Central memory CD4-positive, alpha-beta T cell (primary cell): ENCODE measurements around the gene CHRFAM7A.
"Not testable (repeated sequence)": the region's sequence is repeated elsewhere in the genome, so short reads cannot be mapped to it uniquely, and the experiment has no call there.

ENCODE experiments used
- DNase-seq: peaks from one replicate; pipeline ENCODE4 v3.0.0; 2022

Gene CHRFAM7A

DNA sequence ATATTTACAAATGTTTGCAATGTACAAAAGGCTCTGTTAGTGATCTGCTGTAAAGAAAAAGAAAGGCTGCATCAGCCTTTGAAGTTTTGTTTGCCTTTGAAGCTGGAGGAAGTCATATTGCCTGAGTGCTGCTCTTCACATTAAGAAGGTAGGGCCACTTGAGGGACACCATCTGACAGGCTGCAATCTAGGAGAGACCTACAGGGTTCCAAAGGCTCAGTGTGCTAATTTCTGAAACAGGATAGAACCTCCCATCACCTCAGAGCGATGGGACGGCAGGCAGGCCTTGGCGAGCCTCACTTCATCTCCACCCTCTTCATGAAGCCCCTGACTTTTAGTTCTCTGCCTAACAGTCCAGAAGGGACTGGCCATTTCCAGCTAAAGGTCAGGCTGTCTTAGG is 77.6 kb downstream of the CHRFAM7A start:
- not testable (repeated sequence) for DNase-seq

DNA sequence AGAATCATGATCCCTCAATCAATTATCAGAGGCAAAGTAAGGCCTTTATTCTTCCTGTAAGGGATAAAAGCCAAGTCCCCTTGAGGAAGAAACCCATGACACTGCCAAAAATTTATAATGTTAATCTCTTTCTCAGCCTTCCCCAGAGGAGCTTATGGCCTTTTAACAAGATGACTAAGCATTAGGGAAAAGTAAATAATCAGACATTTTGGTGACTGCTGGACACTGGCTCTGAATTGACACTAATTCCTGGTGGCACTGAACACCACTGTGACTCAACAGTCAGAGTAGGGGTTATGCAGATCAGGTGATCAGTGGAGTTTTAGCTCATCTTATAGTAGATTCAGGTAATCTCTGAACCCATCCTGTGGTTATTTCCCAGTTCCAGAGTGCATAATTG is 82.8 kb downstream of the CHRFAM7A start:
- not testable (repeated sequence) for DNase-seq
